ENCODE results near the gene TOMM5. TPM values are rescaled to one million over a fixed set of nuclear protein-coding genes. Genes with fewer than 3 reads are reported as not detected.

Gene TOMM5
- total RNA-seq, 1 donor = 72.4 TPM

DNA sequence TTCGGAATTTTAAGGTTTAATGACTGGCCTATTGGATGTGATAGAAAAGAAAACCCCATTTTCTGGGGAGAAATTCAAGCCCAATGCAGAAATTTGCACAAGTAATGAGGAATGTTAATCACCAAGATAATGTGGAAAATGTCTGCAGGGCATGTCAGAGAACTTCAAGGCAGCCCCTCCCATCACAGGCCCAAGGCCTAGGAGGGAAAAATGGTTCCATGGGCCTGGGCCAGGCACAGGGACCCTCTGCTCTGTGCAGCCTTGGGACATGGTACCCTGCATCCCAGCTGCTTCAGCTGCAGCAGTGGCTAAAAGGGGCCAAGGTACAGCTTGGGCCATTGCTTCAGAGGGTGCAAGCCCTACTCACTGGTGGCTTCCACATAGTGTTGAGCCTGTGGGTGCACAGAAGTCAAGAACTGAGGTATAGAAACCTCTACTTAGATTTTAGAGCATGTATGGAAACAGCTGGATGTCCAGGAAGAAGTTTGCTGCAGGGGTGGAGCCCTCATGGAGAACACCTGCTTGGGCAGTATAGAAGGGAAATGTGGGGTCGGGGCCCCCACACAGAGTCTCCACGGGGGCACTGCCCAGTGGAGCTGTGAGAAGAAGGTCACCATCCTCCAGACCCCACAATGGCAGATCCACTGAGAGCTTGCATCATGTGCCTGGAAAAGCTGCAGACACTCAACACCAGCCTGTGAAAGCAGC, 28.4 kb downstream of the TOMM5 start:
- no peak overlapping the region for H3K4me2 ChIP-seq (ENCODE audit: insufficient read depth, low read length)

DNA sequence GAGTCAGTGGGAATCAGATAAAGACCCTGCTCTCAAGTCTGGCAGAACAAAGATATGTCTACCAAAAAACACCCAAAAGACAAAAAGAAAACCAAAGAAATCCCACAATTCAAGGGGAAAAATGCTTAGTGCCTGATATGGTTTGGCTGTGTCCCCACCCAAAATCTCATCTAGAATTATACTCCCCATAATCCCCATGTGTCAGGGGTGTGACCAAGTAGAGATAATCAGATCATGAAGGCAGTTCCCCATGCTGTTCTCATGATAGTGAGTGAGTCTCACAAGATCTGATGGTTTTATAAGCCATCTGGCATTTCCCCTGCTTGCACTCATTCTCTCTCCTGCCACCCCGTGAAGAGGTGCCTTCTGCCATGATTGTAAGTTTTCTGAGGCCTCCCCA, 29.6 kb downstream of the TOMM5 start:
- Histone ChIP-seq H3K27me3 (ENCODE audit: insufficient read depth, low read length) (no peaks in the 10 kb centered on the region), H3K4me1 (ENCODE audit: insufficient read depth, low read length) (no peaks in the 10 kb centered on the region), H3K4me2 (ENCODE audit: insufficient read depth, low read length) (no peak overlapping the region), H3K79me2 (ENCODE audit: insufficient read depth, low read length) (peaks cover 31% of the 10 kb centered on the region), H3K36me3 (ENCODE audit: insufficient read depth, low read length) (no peaks in the 10 kb centered on the region), H3K4me3 (ENCODE audit: insufficient read depth, low read length) (no peak overlapping the region), H4K20me1 (ENCODE audit: insufficient read depth, low read length) (peaks cover 15% of the 10 kb centered on the region), H3K9me3 (ENCODE audit: low read depth, low read length) (no peaks in the 10 kb centered on the region), H2AFZ (ENCODE audit: low read length) (no peak overlapping the region), H3K27ac (ENCODE audit: low read depth, low read length) (no peak overlapping the region)
- TF ChIP-seq, protein P1, sequence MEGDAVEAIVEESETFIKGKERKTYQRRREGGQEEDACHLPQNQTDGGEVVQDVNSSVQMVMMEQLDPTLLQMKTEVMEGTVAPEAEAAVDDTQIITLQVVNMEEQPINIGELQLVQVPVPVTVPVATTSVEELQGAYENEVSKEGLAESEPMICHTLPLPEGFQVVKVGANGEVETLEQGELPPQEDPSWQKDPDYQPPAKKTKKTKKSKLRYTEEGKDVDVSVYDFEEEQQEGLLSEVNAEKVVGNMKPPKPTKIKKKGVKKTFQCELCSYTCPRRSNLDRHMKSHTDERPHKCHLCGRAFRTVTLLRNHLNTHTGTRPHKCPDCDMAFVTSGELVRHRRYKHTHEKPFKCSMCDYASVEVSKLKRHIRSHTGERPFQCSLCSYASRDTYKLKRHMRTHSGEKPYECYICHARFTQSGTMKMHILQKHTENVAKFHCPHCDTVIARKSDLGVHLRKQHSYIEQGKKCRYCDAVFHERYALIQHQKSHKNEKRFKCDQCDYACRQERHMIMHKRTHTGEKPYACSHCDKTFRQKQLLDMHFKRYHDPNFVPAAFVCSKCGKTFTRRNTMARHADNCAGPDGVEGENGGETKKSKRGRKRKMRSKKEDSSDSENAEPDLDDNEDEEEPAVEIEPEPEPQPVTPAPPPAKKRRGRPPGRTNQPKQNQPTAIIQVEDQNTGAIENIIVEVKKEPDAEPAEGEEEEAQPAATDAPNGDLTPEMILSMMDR (IDR thresholded peaks at IDR 0.05; ENCODE audit: extremely low read depth, low read depth, low read length) = no peak
- no peak for DNase-seq (ENCODE audit: insufficient read length, low spot score, missing footprints)

More for the DNA sequence above, 28.4 kb downstream of the TOMM5 start:
- DNase-seq (ENCODE audit: insufficient read length, low spot score, missing footprints) = no peak
- Histone ChIP-seq H4K20me1 (ENCODE audit: insufficient read depth, low read length) (peaks cover 18% of the 10 kb centered on the region), H3K27ac (ENCODE audit: low read depth, low read length) (no peak overlapping the region), H3K79me2 (ENCODE audit: insufficient read depth, low read length) (peaks cover 31% of the 10 kb centered on the region), H3K9me3 (ENCODE audit: low read depth, low read length) (no peaks in the 10 kb centered on the region), H3K4me1 (ENCODE audit: insufficient read depth, low read length) (no peaks in the 10 kb centered on the region), H3K27me3 (ENCODE audit: insufficient read depth, low read length) (no peaks in the 10 kb centered on the region), H2AFZ (ENCODE audit: low read length) (no peak overlapping the region), H3K36me3 (ENCODE audit: insufficient read depth, low read length) (no peaks in the 10 kb centered on the region), H3K4me3 (ENCODE audit: insufficient read depth, low read length) (no peak overlapping the region)
- TF ChIP-seq, protein P1 (IDR thresholded peaks at IDR 0.05; ENCODE audit: extremely low read depth, low read depth, low read length) = no peak

DNA sequence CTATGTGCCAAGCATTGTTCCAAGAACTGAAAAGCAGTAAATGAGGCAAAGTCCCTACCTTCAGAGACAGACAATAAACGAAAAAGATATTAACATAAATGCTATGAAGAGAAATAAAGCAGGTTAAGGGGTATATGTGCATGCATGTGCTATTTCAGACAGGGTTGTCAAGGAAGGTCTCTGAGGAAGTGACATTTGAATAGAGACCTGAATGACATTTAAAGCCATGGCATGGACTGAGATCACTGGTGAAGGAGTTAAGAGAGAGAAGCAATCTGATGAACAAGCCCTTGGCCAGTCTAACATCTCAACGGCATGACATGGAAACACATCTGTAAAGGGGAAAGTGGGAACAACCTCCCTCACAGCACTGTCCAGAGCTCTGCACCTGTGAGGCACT, 30.7 kb downstream of the TOMM5 start:
- Histone ChIP-seq H3K79me2 (ENCODE audit: insufficient read depth, low read length) (peaks cover 30% of the 10 kb centered on the region), H2AFZ (ENCODE audit: low read length) (no peak overlapping the region), H3K4me2 (ENCODE audit: insufficient read depth, low read length) (no peak overlapping the region), H3K9me3 (ENCODE audit: low read depth, low read length) (no peaks in the 10 kb centered on the region), H3K36me3 (ENCODE audit: insufficient read depth, low read length) (no peaks in the 10 kb centered on the region), H3K27me3 (ENCODE audit: insufficient read depth, low read length) (no peaks in the 10 kb centered on the region), H3K27ac (ENCODE audit: low read depth, low read length) (no peak overlapping the region), H3K4me1 (ENCODE audit: insufficient read depth, low read length) (no peaks in the 10 kb centered on the region), H3K4me3 (ENCODE audit: insufficient read depth, low read length) (no peak overlapping the region), H4K20me1 (ENCODE audit: insufficient read depth, low read length) (peaks cover 8% of the 10 kb centered on the region)
- TF ChIP-seq, protein P1 (IDR thresholded peaks at IDR 0.05; ENCODE audit: extremely low read depth, low read depth, low read length) = no peak
- DNase-seq (ENCODE audit: insufficient read length, low spot score, missing footprints) = no peak

DNA sequence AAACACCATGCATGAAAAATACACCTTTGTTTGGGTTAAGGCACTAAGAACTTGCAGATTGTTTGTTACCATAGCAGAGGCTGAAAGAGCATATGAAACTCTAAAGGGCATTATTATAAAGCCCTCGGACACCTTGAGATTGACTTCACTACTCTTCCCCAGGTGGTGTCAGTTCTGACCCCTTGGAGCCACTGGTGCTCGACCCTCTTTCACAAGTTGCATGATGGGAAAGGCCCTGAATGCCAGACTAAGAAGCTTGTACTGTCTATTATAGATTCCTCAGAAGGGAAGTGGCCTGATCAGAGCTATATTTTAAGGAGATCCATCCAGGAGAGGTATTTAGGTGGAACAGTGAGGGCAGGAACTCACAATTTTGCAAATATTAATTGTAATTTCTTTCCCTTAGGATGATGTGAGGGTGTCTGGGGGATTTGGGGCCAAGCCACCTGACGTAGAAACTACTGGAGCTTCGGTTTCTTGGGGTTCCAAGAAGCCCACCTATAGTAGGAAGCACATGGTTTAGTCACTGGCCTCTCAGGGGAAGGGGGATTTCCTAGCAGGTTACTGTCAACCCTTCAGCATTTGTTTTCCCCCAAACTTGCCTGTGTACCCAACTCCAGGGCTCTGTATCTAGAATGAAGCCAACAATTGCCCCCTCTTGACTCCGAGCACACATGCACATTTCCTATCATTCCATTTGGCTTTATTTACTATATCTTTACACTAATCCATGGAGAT, 32.4 kb downstream of the TOMM5 start:
- H3K27me3 ChIP-seq (ENCODE audit: insufficient read depth, low read length) = no peaks in the 10 kb centered on the region
- H3K4me1 ChIP-seq (ENCODE audit: insufficient read depth, low read length) = no peaks in the 10 kb centered on the region
- no peaks in the 10 kb centered on the region for H4K20me1 ChIP-seq (ENCODE audit: insufficient read depth, low read length)
- no peak overlapping the region for H3K4me3 ChIP-seq (ENCODE audit: insufficient read depth, low read length)
- no peak overlapping the region for H2AFZ ChIP-seq (ENCODE audit: low read length)
- no peak for DNase-seq (ENCODE audit: insufficient read length, low spot score, missing footprints)
- H3K79me2 ChIP-seq (ENCODE audit: insufficient read depth, low read length) = peaks cover 21% of the 10 kb centered on the region
- no peaks in the 10 kb centered on the region for H3K9me3 ChIP-seq (ENCODE audit: low read depth, low read length)
- no peaks in the 10 kb centered on the region for H3K36me3 ChIP-seq (ENCODE audit: insufficient read depth, low read length)
- H3K27ac ChIP-seq (ENCODE audit: low read depth, low read length) = no peak overlapping the region
- TF ChIP-seq, protein P1 (IDR thresholded peaks at IDR 0.05; ENCODE audit: extremely low read depth, low read depth, low read length) = no peak
- H3K4me2 ChIP-seq (ENCODE audit: insufficient read depth, low read length) = no peak overlapping the region
